HPDE6-E6E7 (cell line): ENCODE data around the gene TRPM1.

ENCODE experiments used
- DNase-seq: peaks from one replicate; pipeline ENCODE4 v3.0.0; 2011; ENCODE audit warnings: missing footprints; ENCODE audit errors: extremely low spot score

The TRPM1 gene

GRCh38 chr15:30978328-30978727 is 123.2 kb downstream of the TRPM1 start:
- DNase-seq = no peak

GRCh38 chr15:30974112-30974511 is 127.4 kb downstream of the TRPM1 start:
- no peak for DNase-seq

- no peak for DNase-seq
Measured at GRCh38 chr15:30973379-30973778, 128.1 kb downstream of the TRPM1 start.

GRCh38 chr15:30969724-30970123 is 131.8 kb downstream of the TRPM1 start:
- DNase-seq = no peak

- no peak for DNase-seq
Measured at GRCh38 chr15:30963681-30964080, 137.8 kb downstream of the TRPM1 start.

GRCh38 chr15:30962659-30963058 is 138.9 kb downstream of the TRPM1 start:
- no peak for DNase-seq

- peak; percentile 70 for DNase-seq
Measured at GRCh38 chr15:30962079-30962478, 139.4 kb downstream of the TRPM1 start.

- DNase-seq = no peak
Measured at GRCh38 chr15:30958219-30958618, 143.3 kb downstream of the TRPM1 start.

- DNase-seq = no peak
Measured at GRCh38 chr15:30956216-30957124, 145.1 kb downstream of the TRPM1 start.

- no peak for DNase-seq
Measured at GRCh38 chr15:30954674-30955073, 146.9 kb downstream of the TRPM1 start.

- DNase-seq = peak; percentile 72
Measured at GRCh38 chr15:30953731-30954378, 147.7 kb downstream of the TRPM1 start.

- DNase-seq = no peak
Measured at GRCh38 chr15:30953183-30953582, 148.3 kb downstream of the TRPM1 start.
